ENCODE results near the gene DRG2.

DNA sequence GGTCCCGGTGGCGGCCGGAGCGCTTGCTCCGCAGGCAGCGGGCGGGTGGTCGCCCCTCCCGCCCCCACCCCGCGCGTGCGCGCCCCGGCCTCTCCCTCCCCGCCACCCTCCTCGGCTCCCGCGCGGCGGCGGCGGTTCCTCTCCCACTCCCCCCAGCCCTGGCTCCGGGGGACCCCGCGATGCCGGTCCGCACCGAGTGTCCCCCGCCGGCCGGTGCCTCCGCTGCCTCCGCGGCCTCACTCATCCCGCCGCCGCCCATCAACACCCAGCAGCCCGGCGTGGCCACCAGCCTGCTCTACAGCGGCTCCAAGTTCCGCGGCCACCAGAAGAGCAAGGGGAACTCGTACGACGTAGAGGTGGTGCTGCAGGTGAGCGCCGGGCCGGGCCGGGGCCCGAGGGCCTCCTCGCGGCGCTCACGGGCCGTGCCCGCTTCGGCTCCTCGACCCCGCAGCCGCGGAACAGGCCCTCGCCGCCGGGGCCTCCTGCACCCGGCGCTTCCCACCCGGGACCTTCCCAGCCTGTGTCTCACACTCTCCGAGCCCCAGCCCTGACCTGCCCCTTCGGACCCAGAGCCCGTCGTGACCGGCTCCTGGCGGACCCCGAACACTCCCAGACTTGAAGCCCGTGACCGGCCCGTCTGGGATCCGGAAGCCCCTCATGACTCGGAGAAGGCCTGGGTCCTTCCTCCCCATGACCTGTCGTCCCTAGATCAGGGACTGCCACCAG, 48.0 kb upstream of the DRG2 start:
- no peak for TF ChIP-seq ZNF224 (CRISPR knock-in tag; IDR thresholded peaks at IDR 0.05)
- no peak for TF ChIP-seq DNMT3B (CRISPR knock-in tag; conservative IDR thresholded peaks at IDR 0.05)
- no peak for TF ChIP-seq BHLHE40 (IDR thresholded peaks at IDR 0.05; ENCODE audit: low read length)
- no peak for TF ChIP-seq NFIC (IDR thresholded peaks at IDR 0.05; ENCODE audit: low read length)
- TF ChIP-seq POLR2G (IDR thresholded peaks at IDR 0.05; ENCODE audit: low read depth, low read length): no peak
- TF ChIP-seq PITX1 (CRISPR knock-in tag; IDR thresholded peaks at IDR 0.05): no peak
- TF ChIP-seq POLR2A (IDR thresholded peaks at IDR 0.05; ENCODE audit: insufficient read depth in 1 of 2, low read depth in 2 of 2, low read length in 2 of 2): no peak
- TF ChIP-seq DDIT3 (CRISPR knock-in tag; IDR thresholded peaks at IDR 0.05): no peak
- TF ChIP-seq GTF2F1 (IDR thresholded peaks at IDR 0.05; ENCODE audit: low read length): no peak
- TF ChIP-seq TAF1 (CRISPR knock-in tag; IDR thresholded peaks at IDR 0.05): no peak
- no peak for TF ChIP-seq MAX (IDR thresholded peaks at IDR 0.05)
- TF ChIP-seq ZNF33A (CRISPR knock-in tag; IDR thresholded peaks at IDR 0.05; ENCODE audit: borderline replicate concordance): no peak
- TF ChIP-seq, protein P1, sequence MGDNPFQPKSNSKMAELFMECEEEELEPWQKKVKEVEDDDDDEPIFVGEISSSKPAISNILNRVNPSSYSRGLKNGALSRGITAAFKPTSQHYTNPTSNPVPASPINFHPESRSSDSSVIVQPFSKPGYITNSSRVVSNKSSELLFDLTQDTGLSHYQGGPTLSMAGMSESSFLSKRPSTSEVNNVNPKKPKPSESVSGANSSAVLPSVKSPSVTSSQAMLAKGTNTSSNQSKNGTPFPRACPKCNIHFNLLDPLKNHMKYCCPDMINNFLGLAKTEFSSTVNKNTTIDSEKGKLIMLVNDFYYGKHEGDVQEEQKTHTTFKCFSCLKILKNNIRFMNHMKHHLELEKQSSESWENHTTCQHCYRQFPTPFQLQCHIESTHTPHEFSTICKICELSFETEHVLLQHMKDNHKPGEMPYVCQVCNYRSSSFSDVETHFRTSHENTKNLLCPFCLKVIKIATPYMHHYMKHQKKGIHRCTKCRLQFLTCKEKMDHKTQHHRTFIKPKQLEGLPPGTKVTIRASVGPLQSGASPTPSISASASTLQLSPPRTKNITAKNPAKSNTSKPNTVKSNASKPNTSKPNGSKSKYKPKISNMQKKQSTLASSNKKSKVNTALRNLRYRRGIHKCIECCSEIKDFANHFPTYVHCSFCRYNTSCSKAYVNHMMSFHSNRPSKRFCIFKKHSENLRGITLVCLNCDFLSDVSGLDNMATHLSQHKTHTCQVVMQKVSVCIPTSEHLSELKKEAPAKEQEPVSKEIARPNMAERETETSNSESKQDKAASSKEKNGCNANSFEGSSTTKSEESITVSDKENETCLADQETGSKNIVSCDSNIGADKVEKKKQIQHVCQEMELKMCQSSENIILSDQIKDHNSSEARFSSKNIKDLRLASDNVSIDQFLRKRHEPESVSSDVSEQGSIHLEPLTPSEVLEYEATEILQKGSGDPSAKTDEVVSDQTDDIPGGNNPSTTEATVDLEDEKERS (CRISPR knock-in tag; IDR thresholded peaks at IDR 0.05): no peak
- TF ChIP-seq E2F1 (CRISPR knock-in tag; IDR thresholded peaks at IDR 0.05): no peak

All from HepG2 (cell line).